ENCODE results near the gene DDX41.

DDX41 gene

DNA sequence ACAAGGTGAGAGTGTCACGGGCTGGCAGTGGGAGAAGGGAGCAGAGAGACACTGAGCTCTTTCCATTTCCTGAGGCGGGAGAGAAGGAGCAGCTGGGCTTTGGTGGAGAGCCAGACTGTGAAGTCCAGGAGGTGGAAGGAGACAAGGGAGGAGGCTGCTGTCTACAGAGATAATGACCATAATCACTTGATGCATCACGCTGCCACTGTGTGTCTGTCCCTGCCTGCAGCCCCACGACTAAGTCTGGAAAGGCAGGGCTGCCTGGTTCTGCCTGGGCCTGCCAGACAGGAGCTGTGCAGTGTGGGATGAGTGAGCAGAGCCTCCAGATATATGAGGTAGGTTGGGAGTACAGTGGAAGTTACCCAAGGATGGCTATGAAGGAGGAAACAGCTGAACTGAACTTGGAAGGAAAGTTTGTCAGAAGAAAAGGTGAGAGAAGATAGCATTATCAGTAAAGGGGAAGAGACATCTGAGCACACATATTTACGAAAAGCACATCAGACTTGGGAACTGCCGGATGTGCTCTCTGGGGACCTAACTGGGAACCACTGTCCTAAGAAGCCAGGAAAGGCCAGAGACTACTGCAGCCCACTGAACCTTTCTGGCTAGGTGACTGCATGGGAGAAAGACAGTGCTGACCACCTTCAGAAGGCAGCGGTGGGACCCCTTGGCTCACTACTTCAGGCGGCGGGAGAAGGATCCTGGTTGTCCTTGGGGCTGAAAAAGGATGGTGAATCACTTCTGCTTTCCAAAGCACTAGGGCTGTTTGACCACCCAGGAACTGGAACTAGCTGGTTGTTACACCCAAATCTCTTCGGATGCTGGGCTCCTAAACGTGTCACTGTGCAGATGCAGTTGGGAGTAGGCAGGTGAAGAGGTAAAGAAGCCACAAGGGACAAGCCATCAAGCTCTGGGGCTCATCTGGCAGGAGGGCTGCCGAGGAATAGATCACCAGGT is 12.8 kb upstream of the DDX41 start:
- TF ChIP-seq, protein P1, sequence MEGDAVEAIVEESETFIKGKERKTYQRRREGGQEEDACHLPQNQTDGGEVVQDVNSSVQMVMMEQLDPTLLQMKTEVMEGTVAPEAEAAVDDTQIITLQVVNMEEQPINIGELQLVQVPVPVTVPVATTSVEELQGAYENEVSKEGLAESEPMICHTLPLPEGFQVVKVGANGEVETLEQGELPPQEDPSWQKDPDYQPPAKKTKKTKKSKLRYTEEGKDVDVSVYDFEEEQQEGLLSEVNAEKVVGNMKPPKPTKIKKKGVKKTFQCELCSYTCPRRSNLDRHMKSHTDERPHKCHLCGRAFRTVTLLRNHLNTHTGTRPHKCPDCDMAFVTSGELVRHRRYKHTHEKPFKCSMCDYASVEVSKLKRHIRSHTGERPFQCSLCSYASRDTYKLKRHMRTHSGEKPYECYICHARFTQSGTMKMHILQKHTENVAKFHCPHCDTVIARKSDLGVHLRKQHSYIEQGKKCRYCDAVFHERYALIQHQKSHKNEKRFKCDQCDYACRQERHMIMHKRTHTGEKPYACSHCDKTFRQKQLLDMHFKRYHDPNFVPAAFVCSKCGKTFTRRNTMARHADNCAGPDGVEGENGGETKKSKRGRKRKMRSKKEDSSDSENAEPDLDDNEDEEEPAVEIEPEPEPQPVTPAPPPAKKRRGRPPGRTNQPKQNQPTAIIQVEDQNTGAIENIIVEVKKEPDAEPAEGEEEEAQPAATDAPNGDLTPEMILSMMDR (IDR thresholded peaks at IDR 0.05; ENCODE audit: insufficient read depth, low read length), result no peak
- TF ChIP-seq, protein P2, sequence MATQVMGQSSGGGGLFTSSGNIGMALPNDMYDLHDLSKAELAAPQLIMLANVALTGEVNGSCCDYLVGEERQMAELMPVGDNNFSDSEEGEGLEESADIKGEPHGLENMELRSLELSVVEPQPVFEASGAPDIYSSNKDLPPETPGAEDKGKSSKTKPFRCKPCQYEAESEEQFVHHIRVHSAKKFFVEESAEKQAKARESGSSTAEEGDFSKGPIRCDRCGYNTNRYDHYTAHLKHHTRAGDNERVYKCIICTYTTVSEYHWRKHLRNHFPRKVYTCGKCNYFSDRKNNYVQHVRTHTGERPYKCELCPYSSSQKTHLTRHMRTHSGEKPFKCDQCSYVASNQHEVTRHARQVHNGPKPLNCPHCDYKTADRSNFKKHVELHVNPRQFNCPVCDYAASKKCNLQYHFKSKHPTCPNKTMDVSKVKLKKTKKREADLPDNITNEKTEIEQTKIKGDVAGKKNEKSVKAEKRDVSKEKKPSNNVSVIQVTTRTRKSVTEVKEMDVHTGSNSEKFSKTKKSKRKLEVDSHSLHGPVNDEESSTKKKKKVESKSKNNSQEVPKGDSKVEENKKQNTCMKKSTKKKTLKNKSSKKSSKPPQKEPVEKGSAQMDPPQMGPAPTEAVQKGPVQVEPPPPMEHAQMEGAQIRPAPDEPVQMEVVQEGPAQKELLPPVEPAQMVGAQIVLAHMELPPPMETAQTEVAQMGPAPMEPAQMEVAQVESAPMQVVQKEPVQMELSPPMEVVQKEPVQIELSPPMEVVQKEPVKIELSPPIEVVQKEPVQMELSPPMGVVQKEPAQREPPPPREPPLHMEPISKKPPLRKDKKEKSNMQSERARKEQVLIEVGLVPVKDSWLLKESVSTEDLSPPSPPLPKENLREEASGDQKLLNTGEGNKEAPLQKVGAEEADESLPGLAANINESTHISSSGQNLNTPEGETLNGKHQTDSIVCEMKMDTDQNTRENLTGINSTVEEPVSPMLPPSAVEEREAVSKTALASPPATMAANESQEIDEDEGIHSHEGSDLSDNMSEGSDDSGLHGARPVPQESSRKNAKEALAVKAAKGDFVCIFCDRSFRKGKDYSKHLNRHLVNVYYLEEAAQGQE (IDR thresholded peaks at IDR 0.05; ENCODE audit: insufficient replicate concordance, low read depth), result no peak
- DNase-seq (ENCODE audit: low read depth in 1 of 2, low spot score in 1 of 2), result no peak
- no peak overlapping the region for H3K4me3 ChIP-seq (replicated peaks; ENCODE audit: insufficient read depth, low read length)
- H3K27me3 ChIP-seq (ENCODE audit: insufficient read depth, poor library complexity, severe bottlenecking), result no peaks in the 10 kb centered on the region
- no peak overlapping the region for H3K27ac ChIP-seq (replicated peaks)

DNA sequence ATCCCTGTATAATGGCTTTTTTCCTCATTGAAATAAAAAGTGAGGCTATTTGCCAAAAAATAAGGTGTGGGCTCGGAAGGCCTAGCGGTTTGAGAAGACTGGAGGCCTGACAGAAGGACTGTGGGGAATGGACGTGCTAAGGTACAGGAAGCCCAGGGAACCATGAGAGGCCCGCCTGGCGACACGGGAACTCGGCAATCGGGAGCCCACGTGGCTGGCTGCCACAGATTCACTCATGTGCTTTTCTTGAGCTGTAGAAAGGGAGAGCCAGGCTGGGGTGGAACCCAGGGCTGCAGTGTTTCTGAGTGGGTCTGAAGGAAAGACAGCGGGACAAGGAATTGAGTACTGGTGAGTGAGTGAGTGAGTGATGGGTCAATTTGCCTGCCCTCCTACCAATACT is 11.9 kb upstream of the DDX41 start:
- TF ChIP-seq POLR2AphosphoS5 (IDR thresholded peaks at IDR 0.05; ENCODE audit: low read depth) (no peak), SPI1 (IDR thresholded peaks at IDR 0.05; ENCODE audit: borderline replicate concordance, low read depth) (no peak), GABPA (IDR thresholded peaks at IDR 0.05; ENCODE audit: low read depth) (no peak)
- TF ChIP-seq, protein P1 (IDR thresholded peaks at IDR 0.05; ENCODE audit: insufficient read depth, low read length), result no peak
- TF ChIP-seq, protein P2 (IDR thresholded peaks at IDR 0.05; ENCODE audit: insufficient replicate concordance, low read depth), result no peak
- no peak for DNase-seq (ENCODE audit: low read depth in 1 of 2, low spot score in 1 of 2)
- Histone ChIP-seq H3K27ac (replicated peaks) (no peak overlapping the region), H3K4me3 (replicated peaks; ENCODE audit: insufficient read depth, low read length) (no peak overlapping the region), H3K27me3 (ENCODE audit: insufficient read depth, poor library complexity, severe bottlenecking) (no peaks in the 10 kb centered on the region)

DNA sequence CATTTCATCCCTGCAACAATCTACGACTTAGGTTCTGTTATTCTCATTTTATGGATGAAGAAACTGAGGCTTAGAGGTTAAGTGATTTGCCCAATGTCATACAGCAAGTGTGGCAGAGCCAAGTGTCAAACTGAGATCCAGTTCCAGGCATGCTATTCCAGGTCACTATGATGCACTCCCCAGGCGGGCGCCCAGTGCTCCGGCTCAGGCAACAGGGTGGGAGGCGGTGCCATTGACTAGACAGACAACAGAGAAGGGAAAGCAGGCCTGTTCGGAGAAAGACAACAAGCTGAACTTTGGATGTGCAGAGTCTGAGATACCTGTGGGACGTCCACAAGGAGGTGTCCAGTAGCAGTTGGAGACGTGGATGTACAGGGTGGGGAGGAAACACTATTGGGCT is 10.8 kb upstream of the DDX41 start:
- Histone ChIP-seq H3K27ac (replicated peaks) (no peak overlapping the region), H3K27me3 (ENCODE audit: insufficient read depth, poor library complexity, severe bottlenecking) (no peaks in the 10 kb centered on the region), H3K4me3 (replicated peaks; ENCODE audit: insufficient read depth, low read length) (no peak overlapping the region)
- TF ChIP-seq, protein P1 (IDR thresholded peaks at IDR 0.05; ENCODE audit: insufficient read depth, low read length), result no peak
- TF ChIP-seq SPI1 (IDR thresholded peaks at IDR 0.05; ENCODE audit: borderline replicate concordance, low read depth), result no peak
- DNase-seq (ENCODE audit: low read depth in 1 of 2, low spot score in 1 of 2), result no peak

DNA sequence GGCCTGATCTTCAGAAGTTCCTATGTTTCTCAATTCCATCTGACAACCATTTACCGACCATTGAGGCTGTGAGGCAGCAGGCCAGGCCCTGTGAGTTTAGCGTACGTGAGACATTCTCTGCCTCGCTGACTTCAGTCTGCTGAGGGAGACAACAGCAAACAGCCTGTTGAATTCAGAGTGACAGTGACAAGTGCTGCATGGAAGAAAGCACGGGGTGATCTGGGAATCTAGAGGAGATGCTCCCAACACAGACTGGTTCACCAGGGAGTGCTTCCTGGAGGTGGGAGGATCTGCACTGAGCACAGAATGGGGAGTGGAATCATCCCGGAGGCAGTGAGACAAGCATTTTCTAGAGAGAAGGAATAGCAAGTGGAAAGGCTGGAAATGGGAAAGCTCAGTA is 10.0 kb upstream of the DDX41 start:
- no peak overlapping the region for H3K27ac ChIP-seq (replicated peaks)
- TF ChIP-seq POLR2AphosphoS5 (IDR thresholded peaks at IDR 0.05; ENCODE audit: low read depth), result no peak
- TF ChIP-seq, protein P1 (IDR thresholded peaks at IDR 0.05; ENCODE audit: insufficient read depth, low read length), result no peak
- no peak for DNase-seq (ENCODE audit: low read depth in 1 of 2, low spot score in 1 of 2)
- H3K4me3 ChIP-seq (replicated peaks; ENCODE audit: insufficient read depth, low read length), result no peak overlapping the region
- no peaks in the 10 kb centered on the region for H3K27me3 ChIP-seq (ENCODE audit: insufficient read depth, poor library complexity, severe bottlenecking)
